ENCODE measurements around the gene SLC9A2.

DNA sequence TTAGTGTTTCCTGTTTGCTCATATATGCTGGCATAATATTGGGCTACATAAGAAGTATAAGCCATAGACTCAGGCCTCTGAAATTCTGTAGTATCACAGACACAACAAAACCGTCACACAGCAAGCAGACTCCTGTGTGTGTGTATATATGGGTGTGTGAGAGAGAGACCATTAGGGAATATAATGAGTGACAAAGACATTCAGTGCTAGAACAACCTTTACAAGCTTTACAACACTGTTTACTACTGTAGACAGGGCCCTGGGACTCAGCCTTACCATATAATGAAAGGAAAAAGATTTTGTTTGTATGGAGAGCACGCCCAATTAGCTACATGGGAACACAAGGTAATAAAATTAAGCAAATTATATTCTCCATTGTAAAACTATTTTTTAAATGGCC, 77.1 kb downstream of the SLC9A2 start:
- TF ChIP-seq, protein P1, sequence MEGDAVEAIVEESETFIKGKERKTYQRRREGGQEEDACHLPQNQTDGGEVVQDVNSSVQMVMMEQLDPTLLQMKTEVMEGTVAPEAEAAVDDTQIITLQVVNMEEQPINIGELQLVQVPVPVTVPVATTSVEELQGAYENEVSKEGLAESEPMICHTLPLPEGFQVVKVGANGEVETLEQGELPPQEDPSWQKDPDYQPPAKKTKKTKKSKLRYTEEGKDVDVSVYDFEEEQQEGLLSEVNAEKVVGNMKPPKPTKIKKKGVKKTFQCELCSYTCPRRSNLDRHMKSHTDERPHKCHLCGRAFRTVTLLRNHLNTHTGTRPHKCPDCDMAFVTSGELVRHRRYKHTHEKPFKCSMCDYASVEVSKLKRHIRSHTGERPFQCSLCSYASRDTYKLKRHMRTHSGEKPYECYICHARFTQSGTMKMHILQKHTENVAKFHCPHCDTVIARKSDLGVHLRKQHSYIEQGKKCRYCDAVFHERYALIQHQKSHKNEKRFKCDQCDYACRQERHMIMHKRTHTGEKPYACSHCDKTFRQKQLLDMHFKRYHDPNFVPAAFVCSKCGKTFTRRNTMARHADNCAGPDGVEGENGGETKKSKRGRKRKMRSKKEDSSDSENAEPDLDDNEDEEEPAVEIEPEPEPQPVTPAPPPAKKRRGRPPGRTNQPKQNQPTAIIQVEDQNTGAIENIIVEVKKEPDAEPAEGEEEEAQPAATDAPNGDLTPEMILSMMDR (IDR thresholded peaks at IDR 0.05): no peak
- no peak for TF ChIP-seq EZH2 (IDR thresholded peaks at IDR 0.05; ENCODE audit: borderline replicate concordance, insufficient read depth, low read depth, low read length, poor library complexity, severe bottlenecking)

Data from B cell (primary cell).